ENCODE data around the gene CFLAR.

DNA sequence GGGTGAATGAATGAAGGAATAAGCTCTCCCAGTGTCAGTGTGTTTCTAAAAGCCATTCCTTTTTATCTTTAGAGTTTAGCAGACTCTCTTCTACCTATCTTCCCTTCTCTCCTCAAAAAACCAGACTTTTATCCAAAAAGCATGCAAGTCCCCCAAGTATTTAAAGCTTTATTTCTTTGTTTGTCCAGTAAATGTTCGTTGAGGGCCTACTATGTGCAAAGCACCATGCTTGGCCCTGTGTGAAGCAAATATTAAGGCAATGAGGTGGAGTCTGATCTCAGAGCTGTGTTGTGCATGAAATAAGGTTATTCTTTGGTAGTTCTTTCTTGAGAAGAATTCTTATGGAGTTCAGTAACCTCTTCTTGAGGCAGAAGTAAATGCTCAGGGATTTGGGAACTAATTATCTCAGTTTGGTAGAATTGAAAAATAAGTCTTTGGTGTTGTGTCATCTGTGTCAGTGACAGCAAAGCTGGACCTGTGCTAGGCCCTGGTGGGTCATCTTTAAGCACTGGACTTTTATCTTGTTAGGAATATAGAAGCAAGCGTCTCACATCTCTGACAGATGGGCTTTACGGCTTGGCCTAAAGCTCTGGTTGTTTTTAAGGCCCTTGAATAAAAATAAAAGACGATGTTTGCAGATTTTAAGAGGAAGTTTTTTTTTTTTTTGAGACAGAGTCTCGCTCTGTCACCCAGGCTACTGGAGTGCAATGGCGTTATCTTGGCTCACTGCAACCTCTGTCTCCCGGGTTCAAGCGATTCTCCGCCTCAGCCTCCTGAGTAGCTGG lies 38.8 kb downstream of the CFLAR start:
- TF ChIP-seq, protein P1, sequence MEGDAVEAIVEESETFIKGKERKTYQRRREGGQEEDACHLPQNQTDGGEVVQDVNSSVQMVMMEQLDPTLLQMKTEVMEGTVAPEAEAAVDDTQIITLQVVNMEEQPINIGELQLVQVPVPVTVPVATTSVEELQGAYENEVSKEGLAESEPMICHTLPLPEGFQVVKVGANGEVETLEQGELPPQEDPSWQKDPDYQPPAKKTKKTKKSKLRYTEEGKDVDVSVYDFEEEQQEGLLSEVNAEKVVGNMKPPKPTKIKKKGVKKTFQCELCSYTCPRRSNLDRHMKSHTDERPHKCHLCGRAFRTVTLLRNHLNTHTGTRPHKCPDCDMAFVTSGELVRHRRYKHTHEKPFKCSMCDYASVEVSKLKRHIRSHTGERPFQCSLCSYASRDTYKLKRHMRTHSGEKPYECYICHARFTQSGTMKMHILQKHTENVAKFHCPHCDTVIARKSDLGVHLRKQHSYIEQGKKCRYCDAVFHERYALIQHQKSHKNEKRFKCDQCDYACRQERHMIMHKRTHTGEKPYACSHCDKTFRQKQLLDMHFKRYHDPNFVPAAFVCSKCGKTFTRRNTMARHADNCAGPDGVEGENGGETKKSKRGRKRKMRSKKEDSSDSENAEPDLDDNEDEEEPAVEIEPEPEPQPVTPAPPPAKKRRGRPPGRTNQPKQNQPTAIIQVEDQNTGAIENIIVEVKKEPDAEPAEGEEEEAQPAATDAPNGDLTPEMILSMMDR (IDR thresholded peaks at IDR 0.05; ENCODE audit: insufficient read depth, low read length, poor library complexity, severe bottlenecking), result no peak
- TF ChIP-seq EZH2phosphoT487 (conservative IDR thresholded peaks at IDR 0.05; ENCODE audit: low read length), result no peak
